ENCODE data around the gene TSHR.

TSHR gene

DNA sequence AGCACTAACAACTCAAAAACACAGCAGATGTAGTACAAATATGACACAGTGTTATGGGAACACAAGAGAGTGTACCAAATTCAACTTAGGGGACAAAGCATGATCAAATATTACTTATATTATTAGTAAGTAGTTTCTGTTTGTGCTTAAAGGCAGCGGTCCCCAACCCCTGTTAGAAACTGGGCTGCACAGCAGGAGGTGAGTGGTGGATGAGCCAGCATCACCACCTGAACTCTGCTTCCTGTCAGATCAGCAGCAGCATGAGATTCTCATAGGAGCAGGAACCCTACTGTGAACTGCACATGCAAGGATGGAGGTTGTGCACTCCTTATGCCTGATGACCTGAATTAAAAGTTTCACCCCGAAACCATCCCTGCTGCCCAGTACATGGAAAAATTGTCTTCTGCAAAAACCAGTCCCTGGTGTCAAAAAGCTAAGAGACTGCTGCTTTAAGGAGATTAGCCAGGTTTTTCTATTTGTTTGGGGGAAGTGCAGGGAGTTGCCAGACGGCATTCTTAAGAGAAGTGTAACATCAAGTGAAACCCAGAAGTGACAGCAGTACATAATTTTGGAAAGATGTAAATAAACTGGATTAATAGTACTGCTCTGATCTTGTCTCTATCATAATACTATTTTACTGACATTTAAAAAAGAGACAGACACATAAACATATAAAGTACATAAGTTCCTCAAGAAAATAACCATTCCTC, 238.7 kb downstream of the TSHR start:
- TF ChIP-seq, protein P1, sequence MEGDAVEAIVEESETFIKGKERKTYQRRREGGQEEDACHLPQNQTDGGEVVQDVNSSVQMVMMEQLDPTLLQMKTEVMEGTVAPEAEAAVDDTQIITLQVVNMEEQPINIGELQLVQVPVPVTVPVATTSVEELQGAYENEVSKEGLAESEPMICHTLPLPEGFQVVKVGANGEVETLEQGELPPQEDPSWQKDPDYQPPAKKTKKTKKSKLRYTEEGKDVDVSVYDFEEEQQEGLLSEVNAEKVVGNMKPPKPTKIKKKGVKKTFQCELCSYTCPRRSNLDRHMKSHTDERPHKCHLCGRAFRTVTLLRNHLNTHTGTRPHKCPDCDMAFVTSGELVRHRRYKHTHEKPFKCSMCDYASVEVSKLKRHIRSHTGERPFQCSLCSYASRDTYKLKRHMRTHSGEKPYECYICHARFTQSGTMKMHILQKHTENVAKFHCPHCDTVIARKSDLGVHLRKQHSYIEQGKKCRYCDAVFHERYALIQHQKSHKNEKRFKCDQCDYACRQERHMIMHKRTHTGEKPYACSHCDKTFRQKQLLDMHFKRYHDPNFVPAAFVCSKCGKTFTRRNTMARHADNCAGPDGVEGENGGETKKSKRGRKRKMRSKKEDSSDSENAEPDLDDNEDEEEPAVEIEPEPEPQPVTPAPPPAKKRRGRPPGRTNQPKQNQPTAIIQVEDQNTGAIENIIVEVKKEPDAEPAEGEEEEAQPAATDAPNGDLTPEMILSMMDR (IDR thresholded peaks at IDR 0.05): no peak
- H3K9me3 ChIP-seq: no peaks in the 10 kb centered on the region

More for the DNA sequence above, 238.7 kb downstream of the TSHR start:
- no peak for DNase-seq
- intact Hi-C loops (cut with DNase I; ENCODE audit: low total_unique reads): no loop called here
- Histone ChIP-seq H3K36me3 (peaks cover 55 to 80% (median 65%) of the 10 kb centered on the region in 3 donors), H3K4me1 (no peaks in the 10 kb centered on the region), H3K27me3 (no peaks in the 10 kb centered on the region), H3K27ac (no peak overlapping the region), H3K4me3 (no peak overlapping the region)

Data from tibial artery (tissue), 4 donors.